PC-3 (cell line): ENCODE measurements around the gene LRP2. TPM values are rescaled to one million over a fixed set of nuclear protein-coding genes. Genes with fewer than 3 reads are reported as not detected.
A peak's percentile ranks its signal among the peaks of the same experiment; 100 is the strongest.

ENCODE experiments used
- ATAC-seq: fragments of 200-7000 bp; cut with Tn5 transposase; 2 replicates; pipeline ENCODE4 v1.9.1; 2020; ENCODE audit warnings: mild to moderate bottlenecking, moderate library complexity
- BruUV-seq: library from RNA; stranded (reverse); fragments of 400-500 nt; replicated peaks from 2 replicates; lab custom pipeline; 2021; lab: Mats Ljungman, UMichigan
- CTCF ChIA-PET: fragments of 300-600 bp; sonication (Branson Sonifier 250); formaldehyde crosslinking; loops from one replicate; lab custom pipeline; 2022; ENCODE audit warnings: antibody characterized with exemption; lab: Charles Lee
- POLR2A ChIA-PET: fragments of 300-600 bp; sonication (Branson Sonifier 250); formaldehyde crosslinking; loops from one replicate; lab custom pipeline; 2022; ENCODE audit warnings: antibody characterized with exemption; ENCODE audit not compliant: unreplicated experiment; lab: Charles Lee
- DNase-seq: peaks from one replicate; pipeline ENCODE4 v3.0.0-alpha.2; 2015
- H2AFZ ChIP-seq: fragments of 300-600 bp; sonication (generic); 2 replicates; pipeline ENCODE4 v1.6.0; 2016; ENCODE audit warnings: antibody characterized with exemption, low read length
- H3F3A ChIP-seq: fragments of 300-600 bp; sonication (generic); one replicate; pipeline ENCODE4 v1.6.0; 2017; ENCODE audit warnings: antibody characterized with exemption, low read length, control low read depth, mild to moderate bottlenecking; ENCODE audit not compliant: unreplicated experiment
- H3K27ac ChIP-seq: fragments of 300-600 bp; sonication (generic); 2 replicates; pipeline ENCODE4 v1.5.1; 2016; ENCODE audit warnings: mild to moderate bottlenecking, low read length
- H3K27me3 ChIP-seq: fragments of 300-600 bp; sonication (generic); 2 replicates; pipeline ENCODE4 v1.6.1; 2016; ENCODE audit warnings: low read length, mixed read lengths
- H3K36me3 ChIP-seq: fragments of 300-600 bp; sonication (generic); 2 replicates; pipeline ENCODE4 v1.6.1; 2016; ENCODE audit warnings: low read depth, mixed run types, low read length, mixed read lengths
- H3K4me1 ChIP-seq: fragments of 300-600 bp; sonication (generic); 2 replicates; pipeline ENCODE4 v1.5.1; 2016; ENCODE audit warnings: low read length; ENCODE audit not compliant: insufficient read depth
- H3K4me2 ChIP-seq: fragments of 300-600 bp; sonication (generic); 2 replicates; pipeline ENCODE4 v1.6.0; 2016; ENCODE audit warnings: low read length
- H3K4me3 ChIP-seq: fragments of 300-600 bp; sonication (generic); 2 replicates; pipeline ENCODE4 v1.5.1; 2016; ENCODE audit warnings: mild to moderate bottlenecking, low read length, mixed read lengths
- H3K79me2 ChIP-seq: fragments of 300-600 bp; sonication (generic); 2 replicates; pipeline ENCODE4 v1.6.1; 2017; ENCODE audit warnings: low read length, mixed read lengths
- H3K9ac ChIP-seq: fragments of 300-600 bp; sonication (generic); 2 replicates; pipeline ENCODE4 v1.6.0; 2016; ENCODE audit warnings: mild to moderate bottlenecking, low read length
- H3K9me2 ChIP-seq: fragments of 300-600 bp; sonication (generic); replicated peaks from 2 replicates; pipeline ENCODE4 v1.6.1; 2016; ENCODE audit warnings: mixed run types, low read length, mixed read lengths
- H3K9me3 ChIP-seq: fragments of 300-600 bp; sonication (generic); 2 replicates; pipeline ENCODE4 v1.6.1; 2016; ENCODE audit warnings: low read length, mixed read lengths
- H4K20me1 ChIP-seq: fragments of 300-600 bp; sonication (generic); 2 replicates; pipeline ENCODE4 v1.6.1; 2016; ENCODE audit warnings: low read length, mixed read lengths
- EZH2 ChIP-seq: fragments of 300-600 bp; sonication (generic); IDR thresholded peaks from one replicate; pipeline ENCODE4 v1.6.1; 2017; ENCODE audit warnings: antibody characterized with exemption, mild to moderate bottlenecking, low read length; ENCODE audit not compliant: unreplicated experiment
- EZH2phosphoT487 ChIP-seq: fragments of 300-600 bp; sonication (generic); IDR thresholded peaks from 2 replicates; pipeline ENCODE4 v1.6.1; 2018; ENCODE audit warnings: mild to moderate bottlenecking, antibody characterized with exemption, low read length, borderline replicate concordance
- intact Hi-C: fragments of 100-400 bp; cut with micrococcal nuclease; formaldehyde crosslinking; loops from 2 replicates; pipeline ENCODE4 v1.9.0; 2023
- total RNA-seq: library from RNA; depleted of rRNA; stranded (reverse); fragments of >200 nt; gene quantifications from 2 replicates; pipeline ENCODE4 v1.2.3, GENCODE V29; 2014
- TF ChIP-seq, protein P1 (sequence below): fragments of 300-600 bp; sonication (generic); conservative IDR thresholded peaks from 2 replicates; pipeline ENCODE4 v1.5.1; 2017; ENCODE audit warnings: antibody characterized with exemption, low read depth, mild to moderate bottlenecking, low read length

The LRP2 gene
- total RNA-seq, 1 experiment from 2014 or later = not detected

DNA sequence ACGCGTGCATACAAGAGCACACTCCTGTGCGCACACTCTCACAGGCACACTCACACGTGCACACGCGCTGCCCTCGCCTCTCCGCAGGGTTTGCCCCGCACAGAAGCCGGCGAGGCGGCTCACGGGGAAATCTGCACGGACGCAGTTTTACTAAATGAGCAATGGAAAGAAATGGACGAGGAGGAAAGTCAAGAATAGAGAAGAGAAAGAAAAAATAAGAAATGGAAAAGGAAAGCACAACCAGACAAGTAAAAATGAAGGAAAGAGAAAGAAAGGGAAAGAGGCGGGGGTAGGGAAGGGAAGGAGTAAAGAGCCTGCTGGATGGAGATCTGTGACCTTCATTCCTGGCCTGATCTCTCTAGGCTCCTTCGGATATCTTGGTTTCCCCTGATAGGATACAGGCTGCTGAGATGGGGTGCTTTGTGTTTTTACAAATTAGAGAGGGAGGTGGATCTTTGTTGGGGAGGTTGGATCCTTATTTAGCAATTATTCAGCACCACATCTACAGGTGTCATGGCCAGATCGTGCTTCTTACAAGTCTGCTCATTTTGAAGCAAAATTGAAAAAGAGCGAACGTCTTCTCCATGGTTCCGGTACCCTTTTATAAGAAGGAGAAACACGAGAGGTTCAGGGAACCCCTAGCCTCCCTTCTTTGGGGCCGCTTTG lies 693 bp upstream of the LRP2 start:
- no peak for TF ChIP-seq EZH2phosphoT487
- TF ChIP-seq EZH2 = no peak
- TF ChIP-seq, protein P1, sequence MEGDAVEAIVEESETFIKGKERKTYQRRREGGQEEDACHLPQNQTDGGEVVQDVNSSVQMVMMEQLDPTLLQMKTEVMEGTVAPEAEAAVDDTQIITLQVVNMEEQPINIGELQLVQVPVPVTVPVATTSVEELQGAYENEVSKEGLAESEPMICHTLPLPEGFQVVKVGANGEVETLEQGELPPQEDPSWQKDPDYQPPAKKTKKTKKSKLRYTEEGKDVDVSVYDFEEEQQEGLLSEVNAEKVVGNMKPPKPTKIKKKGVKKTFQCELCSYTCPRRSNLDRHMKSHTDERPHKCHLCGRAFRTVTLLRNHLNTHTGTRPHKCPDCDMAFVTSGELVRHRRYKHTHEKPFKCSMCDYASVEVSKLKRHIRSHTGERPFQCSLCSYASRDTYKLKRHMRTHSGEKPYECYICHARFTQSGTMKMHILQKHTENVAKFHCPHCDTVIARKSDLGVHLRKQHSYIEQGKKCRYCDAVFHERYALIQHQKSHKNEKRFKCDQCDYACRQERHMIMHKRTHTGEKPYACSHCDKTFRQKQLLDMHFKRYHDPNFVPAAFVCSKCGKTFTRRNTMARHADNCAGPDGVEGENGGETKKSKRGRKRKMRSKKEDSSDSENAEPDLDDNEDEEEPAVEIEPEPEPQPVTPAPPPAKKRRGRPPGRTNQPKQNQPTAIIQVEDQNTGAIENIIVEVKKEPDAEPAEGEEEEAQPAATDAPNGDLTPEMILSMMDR = no peak
- no peak overlapping the region for H3K27ac ChIP-seq
- DNase-seq (no peak), ATAC-seq (no peak)
- H3K9me2 ChIP-seq = no peaks in the 10 kb centered on the region
- H3K27me3 ChIP-seq = peaks cover 69% of the 10 kb centered on the region
- intact Hi-C loops = no loop called here
- peak overlapping the region; percentile 48 for H2AFZ ChIP-seq
- no peaks in the 10 kb centered on the region for H3F3A ChIP-seq
- no peaks in the 10 kb centered on the region for H4K20me1 ChIP-seq
- no peaks in the 10 kb centered on the region for H3K36me3 ChIP-seq
- H3K4me3 ChIP-seq = peak overlapping the region; percentile 57
- no peaks in the 10 kb centered on the region for H3K9me3 ChIP-seq
- H3K9ac ChIP-seq = no peak overlapping the region
- H3K4me1 ChIP-seq = peaks cover 31% of the 10 kb centered on the region
- ChIA-PET CTCF (no interaction called here), POLR2A (no interaction called here)
- no peaks in the 10 kb centered on the region for H3K79me2 ChIP-seq
- H3K4me2 ChIP-seq = peak overlapping the region; percentile 90
- BruUV-seq = no TSS peak

DNA sequence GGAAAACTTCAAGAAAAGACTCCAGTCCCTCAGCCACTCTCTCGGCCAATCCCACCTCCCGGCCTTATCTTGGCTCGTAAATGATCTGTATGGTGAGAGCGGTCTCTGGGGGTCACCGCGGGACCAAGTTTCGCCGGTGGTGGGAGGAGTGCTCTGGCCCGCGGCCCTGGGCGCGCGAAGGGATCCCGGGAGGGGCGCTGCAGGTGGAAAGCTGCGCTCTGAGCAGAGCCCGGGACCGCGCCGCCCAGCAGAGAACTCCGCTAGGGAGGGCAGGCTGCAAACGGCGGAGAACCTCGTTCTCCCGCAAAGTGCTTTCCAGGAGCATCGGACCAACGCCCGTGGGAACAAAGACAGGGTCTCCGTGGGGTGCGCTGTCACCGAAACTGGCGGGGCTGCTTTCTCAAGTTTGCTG lies 622 bp downstream of the LRP2 start:
- H3K27ac ChIP-seq = no peak overlapping the region
- H3K9ac ChIP-seq = no peak overlapping the region
- no peaks in the 10 kb centered on the region for H3F3A ChIP-seq
- intact Hi-C loops = no loop called here
- H2AFZ ChIP-seq = peak overlapping the region; percentile 48; the same call in 1 of the 2 replicates
- peak overlapping the region; percentile 90 for H3K4me2 ChIP-seq
- ChIA-PET CTCF (interaction anchor here (0.6 kb wide), 1 partner anchor 34 kb away, joined by 7 read pairs; no protein-coding TSS in a partner anchor), POLR2A (no interaction called here)
- H3K9me3 ChIP-seq = no peaks in the 10 kb centered on the region
- no peaks in the 10 kb centered on the region for H4K20me1 ChIP-seq
- H3K27me3 ChIP-seq = peaks cover 74% of the 10 kb centered on the region
- ATAC-seq (peak; percentile 58), DNase-seq (no peak)
- no peaks in the 10 kb centered on the region for H3K9me2 ChIP-seq
- peaks cover 31% of the 10 kb centered on the region for H3K4me1 ChIP-seq
- TF ChIP-seq EZH2phosphoT487 (peak; percentile 64), EZH2 (peak; percentile 80)
- TF ChIP-seq, protein P1 = no peak
- H3K4me3 ChIP-seq = peak overlapping the region; percentile 57
- no peaks in the 10 kb centered on the region for H3K79me2 ChIP-seq
- H3K36me3 ChIP-seq = no peaks in the 10 kb centered on the region
- BruUV-seq = no TSS peak

DNA sequence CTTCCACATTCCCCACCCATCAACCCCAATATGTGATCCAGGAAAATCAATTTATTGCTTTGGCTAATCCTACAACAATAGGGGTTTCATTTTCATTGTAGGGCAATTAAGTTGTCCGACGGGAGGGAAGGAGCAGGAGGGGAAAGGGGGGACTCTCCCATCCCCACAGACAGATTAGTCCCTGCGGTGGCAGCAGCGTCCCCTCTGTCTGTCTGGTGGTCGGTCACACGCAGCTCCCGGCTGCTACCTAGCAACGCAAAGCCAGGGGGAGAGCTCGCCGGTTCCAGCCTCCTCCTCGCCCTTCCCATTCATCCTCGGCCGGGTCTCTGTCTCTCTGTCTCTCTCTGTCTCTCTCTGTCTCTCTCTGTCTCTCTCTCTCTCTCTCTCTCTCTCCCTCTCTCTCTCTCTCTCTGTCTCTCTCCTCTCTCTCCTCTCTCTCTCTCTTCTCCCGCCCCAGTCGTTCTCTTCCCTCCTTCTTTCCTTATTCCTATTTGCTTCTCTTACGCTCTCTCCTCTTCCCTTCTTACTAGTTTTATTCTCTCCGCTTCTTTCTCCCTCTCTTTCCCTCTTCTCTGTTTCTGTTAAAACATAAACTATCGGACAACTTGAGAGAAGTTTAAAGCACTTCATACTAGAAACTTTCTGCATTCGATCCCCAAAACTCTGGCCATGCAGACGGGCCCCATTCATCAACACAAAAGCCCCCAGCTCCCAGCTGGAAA lies 1.2 kb downstream of the LRP2 start:
- TF ChIP-seq EZH2 = no peak
- TF ChIP-seq, protein P1 = no peak
- TF ChIP-seq EZH2phosphoT487 = no peak
- peaks cover 31% of the 10 kb centered on the region for H3K4me1 ChIP-seq
- peak overlapping the region; percentile 48; the same call in 1 of the 2 replicates for H2AFZ ChIP-seq
- H3K4me2 ChIP-seq = peak overlapping the region; percentile 90
- no peak overlapping the region for H3K9ac ChIP-seq
- intact Hi-C loops = no loop called here
- POLR2A ChIA-PET = no interaction called here
- no peak for DNase-seq
- H4K20me1 ChIP-seq = no peaks in the 10 kb centered on the region
- peaks cover 80% of the 10 kb centered on the region for H3K27me3 ChIP-seq
- no peaks in the 10 kb centered on the region for H3F3A ChIP-seq
- H3K79me2 ChIP-seq = no peaks in the 10 kb centered on the region
- no peaks in the 10 kb centered on the region for H3K9me2 ChIP-seq
- no peaks in the 10 kb centered on the region for H3K9me3 ChIP-seq
- H3K27ac ChIP-seq = no peak overlapping the region
- no TSS peak for BruUV-seq
- ATAC-seq = no peak
- CTCF ChIA-PET = interaction anchor here (0.6 kb wide), 1 partner anchor 33 kb away, joined by 7 read pairs; no protein-coding TSS in a partner anchor
- H3K4me3 ChIP-seq = peak overlapping the region; percentile 57; the same call in 1 of the 2 replicates
- H3K36me3 ChIP-seq = no peaks in the 10 kb centered on the region
